GM21423 (cell line): ENCODE data around the gene ZNF438.

Experiments
- ATAC-seq: cut with Tn5 transposase; IDR thresholded peaks from one replicate; pipeline ENCODE4 v1.9.1; 2021; ENCODE audit warnings: mild to moderate bottlenecking, moderate library complexity; ENCODE audit not compliant: unreplicated experiment

The ZNF438 gene

DNA sequence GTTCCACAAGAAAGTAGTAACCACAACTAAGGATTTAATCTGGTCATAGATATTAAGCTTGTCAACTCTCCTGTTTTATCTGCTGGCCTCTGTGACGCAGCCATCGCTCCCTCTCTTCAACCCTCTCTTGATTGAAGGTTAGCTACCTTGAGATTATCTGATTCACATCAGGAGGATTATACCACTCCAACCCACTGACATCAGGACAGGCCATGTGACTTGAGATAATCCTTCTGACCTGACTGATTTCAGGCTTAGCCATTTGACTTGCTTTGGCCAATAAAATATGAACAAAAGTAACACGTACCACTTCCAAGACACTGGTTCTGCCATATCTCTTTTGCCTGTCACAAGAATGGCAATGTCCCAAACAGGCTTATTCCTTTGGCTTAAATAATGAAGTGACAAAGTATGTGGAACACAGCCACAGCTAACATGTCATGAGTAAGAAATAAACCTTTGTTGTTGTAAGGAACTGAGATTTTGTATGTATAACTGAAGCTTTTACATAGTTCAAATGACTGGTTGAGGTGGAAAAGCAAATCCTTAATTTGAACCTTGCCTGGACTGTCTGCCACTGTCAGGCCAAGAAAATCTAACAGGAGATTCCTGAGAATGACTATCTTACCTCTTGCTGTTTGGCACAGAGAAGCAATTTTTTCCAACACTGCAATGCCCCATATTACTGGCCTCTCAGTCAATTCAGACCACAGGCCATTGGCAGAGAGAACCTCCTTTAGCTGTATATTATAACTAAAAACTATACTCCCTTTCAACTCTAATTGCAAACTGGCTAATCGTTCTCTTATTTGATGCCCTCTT is 13.9 kb downstream of the ZNF438 start:
- ATAC-seq = no peak

DNA sequence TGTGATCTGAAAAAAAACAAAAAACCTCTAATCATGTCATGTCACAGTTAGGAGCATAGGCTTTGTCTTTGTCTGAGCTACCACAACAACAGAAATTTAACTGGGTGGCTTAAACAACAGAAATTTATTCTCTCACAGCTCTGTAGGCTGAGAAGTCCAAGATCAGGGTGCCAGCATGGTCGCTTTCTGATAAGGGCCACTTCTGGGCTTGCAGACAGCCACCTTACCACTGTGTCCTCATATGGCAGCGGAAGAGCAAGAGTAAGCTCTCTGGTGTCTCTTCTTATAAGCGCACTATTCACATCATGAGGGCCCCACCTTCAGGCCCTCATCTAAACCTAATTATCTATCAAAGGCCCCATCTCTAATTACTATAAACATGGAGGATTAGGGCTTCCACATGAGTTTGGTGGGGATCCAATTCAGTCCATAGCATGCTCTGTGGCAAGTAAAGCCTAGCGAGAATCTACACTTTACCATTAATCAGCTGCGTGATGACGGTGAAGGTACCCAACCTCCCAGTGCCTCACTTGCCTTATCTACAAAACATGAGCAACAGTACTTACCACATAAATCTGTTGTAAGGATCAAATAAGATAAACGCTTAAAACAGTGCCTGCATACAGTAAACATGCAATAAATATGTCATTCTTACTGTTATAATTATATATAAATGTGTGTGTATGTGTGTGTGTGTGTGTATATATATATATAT is 17.3 kb downstream of the ZNF438 start:
- no peak for ATAC-seq

DNA sequence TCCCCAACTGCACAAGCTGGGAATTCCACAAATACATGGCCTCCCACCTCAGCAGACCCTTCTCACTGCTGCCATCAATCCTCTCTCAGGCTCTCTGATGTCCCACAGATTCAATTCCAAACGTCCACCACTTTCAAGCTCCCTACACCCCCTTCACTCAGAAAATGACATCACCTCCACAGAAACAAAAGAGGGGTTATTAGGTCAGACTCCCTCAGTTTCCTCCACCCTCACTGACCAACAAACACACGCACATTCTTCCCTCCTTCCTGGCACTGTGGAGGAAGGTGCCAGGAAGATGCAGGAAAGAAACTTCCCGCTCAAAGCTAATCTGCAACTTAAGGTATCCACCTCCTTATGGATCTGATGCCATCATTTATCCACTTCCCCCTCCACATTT is 18.3 kb downstream of the ZNF438 start:
- ATAC-seq = no peak

DNA sequence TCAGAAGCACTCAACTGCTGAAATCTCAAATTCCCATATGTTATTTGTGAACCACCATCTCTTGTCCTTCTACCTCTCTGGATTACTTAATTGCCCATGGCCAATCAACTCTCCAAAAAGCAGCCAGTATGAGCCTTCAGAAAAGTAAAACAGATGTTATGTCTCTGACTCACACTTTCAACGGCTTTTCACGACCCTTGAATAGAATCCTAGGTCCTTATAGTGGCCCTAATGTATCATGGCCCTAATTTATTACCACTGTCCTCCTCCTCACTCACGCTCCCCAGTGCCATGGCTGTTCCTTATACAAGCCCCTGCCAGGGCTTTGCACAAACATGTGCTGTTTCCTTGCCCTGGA is 20.0 kb downstream of the ZNF438 start:
- ATAC-seq = no peak

DNA sequence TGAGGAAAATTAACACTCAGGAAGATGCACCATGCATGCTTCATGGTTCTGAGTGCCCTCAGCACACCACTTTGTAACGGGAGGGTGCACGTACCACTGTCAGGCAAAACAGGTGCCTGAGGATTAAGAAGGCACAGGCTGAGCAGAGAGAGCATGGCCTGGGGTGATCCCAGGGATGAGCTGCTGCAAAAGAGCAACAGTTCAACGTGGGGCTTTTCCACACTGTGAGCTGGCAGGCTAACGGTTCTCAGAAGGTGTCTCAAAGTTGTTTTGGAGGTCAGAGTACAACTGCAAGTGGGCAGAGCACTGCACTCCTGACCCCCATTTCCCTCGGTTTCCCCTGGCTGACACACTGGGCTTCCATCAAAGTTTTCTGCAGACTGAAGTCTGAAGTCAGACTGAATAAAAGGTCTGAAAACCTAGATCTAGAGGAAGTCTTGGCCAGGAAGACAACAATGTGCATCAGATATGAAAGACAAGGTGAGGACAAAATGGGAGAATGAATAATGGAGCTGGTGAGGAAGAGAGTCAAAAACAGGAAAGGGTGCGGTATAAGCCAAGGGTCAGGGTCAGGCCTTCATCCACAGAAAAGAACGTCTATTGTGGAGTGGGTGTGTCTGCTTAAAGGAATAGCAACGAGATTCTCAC is 20.5 kb downstream of the ZNF438 start:
- no peak for ATAC-seq

DNA sequence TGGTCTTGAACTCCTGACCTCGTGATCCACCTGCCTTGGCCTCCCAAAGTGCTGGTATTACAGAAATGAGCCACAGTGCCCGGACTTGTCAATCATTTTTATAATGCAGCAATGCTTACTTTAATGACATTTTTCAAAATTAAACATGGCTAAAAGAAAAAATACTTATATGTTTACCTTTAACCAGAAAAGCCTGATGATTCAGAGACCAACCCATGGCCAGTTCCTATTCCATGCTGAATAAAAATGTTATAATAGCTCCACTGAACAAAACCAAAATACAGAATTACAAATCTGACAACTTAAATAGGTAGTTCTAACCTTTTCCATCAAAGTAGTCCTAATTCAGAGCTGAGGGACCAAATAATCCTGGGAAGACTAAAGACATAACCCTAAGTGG is 21.6 kb downstream of the ZNF438 start:
- no peak for ATAC-seq

DNA sequence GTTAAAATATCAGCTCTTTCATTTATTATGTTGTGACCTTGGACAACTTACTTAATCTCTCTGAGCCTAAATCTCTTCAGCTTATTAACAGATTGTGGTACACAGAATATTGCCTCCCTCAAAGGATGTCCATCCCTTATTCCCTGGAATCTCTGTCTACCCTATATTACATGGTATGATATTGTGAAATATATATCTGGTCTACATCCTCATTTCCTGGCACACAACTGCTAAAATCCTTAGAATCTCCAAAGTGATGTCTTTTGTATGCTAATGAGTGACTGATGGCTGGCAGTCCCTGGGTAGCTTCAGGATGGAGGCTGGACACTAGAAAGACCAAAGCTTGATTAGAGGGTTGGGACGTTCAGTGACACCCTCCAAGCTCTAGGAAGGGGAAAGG is 25.8 kb downstream of the ZNF438 start:
- no peak for ATAC-seq

DNA sequence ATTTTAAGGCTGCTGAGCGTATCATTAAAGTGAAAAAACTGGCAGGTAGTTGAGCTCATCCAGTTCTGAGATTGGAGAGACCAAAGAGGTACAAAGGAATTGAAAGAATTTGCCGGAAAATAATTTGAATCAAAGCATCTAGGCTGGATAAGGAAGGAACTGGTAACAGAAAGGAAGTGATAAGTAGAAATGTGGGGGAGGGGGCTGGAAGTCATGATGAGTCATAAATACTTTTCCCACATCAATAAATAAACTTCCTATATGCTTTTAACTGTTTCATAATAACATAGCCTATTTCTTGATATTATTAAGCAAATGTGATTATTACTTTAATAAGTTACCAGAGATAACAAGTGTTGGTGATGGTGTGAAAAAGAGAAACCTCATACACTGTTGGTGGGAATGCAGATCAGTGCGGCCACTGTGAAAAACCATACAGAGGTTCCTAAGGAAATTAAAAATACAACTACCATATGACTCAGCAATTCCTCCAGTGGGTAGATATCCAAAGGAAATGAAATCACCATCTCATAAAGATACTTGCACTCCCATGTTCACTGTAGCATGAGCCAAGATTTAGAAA is 27.0 kb downstream of the ZNF438 start:
- ATAC-seq = no peak

DNA sequence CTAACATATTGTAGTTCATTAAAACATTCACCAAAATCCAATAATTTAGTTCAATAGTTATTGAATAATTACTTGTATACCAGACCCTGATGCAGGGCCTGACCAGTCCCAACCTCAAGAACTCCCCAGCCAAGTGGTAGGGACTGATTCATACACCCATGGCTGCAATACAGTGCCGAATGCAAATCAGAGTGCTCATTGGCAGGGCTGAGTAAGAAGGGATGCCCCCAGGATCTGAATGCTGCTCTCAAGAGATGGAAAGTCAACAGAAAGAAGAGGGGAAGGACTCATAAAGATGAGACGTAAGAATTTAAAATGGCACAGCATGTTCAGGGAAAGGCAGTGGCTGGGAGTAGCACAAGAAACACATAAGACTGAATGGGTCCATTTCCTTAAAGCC is 29.9 kb downstream of the ZNF438 start:
- ATAC-seq = no peak

DNA sequence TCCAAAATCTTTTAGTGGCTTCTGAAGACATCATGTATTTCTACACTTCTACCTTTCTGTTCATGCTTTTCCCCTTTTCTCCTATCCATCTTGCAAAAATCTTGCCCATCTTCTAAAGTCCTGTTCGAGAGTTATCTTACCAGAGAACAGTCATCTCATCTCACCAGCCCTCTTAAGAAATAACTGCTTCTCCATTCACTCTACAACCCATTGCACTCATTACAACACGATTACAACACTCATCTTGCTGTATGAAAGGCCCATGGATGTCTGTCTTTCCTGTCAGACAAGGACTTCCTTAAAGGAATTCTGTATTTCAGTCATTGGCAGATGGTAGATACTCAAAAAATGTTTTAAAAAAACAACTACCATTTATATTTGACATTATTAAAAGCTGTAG is 30.8 kb downstream of the ZNF438 start:
- no peak for ATAC-seq

DNA sequence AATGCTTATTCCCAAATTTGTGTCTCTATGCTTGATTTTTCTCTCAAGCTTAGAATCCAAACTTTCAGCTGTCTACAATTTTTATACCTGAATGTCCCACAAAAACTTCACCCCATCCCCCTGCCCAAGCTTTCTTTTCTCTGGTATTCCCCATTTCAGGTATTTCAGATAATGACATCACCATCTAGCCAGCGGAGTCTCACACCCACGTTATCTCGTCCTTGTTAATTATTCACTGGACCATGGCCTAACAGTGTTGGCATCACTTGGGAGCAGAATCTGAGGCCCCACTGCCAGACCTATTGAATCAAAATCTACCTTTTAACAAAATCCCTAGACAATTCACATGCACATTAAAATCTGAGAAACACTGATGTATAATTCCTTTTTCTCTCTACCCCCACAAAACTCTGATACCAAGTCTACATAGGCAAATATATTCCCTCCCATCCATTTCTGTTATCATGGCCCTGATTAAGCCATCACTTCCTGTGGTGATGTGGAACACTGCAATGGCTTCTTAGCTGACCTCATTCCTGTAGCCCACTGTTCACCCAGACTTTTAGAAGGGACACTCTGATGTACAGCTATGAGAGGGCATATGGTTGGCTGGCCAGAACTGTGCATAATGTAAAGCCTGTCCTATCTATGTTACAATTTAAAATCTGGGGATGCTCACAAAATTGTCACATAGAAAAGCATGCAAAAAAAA is 31.4 kb downstream of the ZNF438 start:
- ATAC-seq = no peak

DNA sequence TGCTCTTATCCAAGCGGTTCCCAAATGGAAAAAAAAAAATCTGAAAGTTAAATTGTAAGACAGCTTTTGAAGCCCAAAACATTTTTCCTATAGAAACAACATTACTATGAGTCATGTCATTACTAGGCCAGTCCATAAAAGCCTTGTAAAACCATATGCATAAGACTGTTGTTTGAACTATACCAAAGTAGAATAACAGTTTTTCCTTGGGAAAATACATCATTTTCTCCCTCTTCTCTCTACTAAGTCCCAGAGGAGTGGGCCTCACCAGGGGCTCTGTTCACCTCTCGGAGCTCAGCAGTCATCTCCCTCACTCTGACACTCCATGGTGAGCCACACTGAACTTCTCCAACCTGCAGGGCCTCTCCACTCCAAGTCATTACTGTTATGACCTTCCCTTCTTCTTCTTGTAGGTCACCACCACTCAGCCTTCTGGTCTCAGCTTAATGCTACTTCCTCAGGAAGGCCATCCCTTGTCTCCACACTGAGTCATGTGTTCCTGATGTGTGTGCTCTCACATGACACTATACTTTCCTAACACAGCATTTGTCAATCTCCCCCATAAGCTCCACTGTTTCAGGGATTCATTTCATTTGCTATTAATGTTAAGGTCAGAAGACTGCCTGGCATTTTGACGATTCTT is 32.5 kb downstream of the ZNF438 start:
- ATAC-seq = no peak

DNA sequence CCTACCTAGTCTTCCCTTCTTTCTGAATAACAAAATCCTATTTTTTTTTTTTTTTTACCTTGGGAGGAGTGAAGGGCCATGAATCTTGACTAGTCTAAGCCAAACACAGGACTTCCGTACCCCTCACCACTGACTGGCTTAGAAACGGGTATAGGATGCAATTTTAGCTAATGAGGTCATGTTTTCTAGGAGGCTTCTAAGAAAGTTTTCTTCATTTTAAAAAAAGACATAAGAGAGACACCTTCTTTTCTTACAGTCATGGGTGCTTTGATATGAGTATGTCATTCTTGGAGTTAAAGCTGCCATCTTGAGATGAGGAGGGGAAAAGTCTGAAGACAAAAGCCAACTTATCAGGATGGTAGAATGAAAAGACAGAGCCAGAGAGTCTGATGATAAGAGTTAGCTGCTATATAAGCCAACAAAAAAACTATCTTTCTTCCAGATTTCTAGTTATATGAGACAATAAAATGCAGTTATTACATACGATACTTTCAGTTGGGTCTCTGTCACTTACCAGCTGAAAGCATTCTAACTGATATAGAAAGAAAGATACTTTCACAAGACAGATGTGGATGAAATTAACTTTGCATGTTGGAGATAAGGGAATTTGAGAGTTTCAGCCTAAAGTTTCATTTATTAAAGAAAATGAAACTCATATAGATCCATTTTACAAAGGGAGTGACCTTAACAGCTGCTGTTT is 34.0 kb downstream of the ZNF438 start:
- no peak for ATAC-seq

DNA sequence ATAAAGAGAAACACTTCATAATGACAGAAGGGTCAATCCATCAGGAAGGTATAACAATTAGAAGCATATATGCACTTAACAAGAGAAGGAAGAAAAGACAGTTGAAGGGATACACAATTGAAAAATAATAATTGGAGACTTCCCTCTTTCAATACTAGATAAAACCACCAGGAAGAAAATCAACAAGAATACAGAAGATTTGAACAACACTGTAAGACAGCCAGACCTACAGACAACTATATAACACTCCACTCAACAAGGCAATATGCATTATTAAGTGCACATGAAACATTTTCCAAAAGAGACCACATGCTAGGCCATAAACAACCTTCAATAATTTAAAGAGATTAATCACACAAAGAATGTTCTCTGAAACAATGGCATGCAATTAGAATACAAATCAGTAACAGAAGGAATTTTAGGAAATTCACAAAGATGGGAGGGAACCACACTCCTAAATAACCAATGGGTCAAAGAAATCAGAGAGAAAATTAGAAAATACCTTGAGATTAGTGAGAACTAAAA is 35.1 kb downstream of the ZNF438 start:
- no peak for ATAC-seq

DNA sequence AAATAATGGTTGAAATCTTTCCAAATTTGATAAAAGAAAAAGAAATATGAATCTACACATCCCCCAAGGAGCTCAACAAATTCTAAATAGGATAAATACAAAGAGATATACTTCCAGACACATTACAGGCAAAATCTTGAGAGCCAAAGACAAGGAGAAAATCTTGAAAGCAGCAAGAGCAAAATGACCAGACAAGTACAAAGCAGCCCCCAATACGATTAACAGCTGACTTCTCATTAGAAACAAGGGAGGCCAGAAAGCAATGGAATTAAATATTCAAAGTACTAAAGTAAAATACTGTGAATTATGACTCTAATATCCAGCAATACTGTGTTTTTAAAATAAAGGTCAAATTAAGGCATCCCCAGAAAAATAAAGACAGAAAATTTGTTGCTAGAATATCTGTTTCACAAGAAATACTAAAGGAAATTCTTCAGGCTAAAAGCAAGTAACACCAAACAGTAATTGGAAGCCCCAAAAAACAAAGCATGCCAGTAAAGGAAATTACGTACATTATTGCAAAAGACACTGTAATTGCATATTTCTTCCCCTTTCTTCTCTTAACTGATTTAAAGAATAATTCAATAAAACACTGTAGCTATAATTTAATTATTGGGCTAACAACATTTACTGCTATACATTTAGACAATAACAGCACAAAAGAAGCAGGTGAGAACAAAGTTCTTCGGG is 36.4 kb downstream of the ZNF438 start:
- no peak for ATAC-seq

DNA sequence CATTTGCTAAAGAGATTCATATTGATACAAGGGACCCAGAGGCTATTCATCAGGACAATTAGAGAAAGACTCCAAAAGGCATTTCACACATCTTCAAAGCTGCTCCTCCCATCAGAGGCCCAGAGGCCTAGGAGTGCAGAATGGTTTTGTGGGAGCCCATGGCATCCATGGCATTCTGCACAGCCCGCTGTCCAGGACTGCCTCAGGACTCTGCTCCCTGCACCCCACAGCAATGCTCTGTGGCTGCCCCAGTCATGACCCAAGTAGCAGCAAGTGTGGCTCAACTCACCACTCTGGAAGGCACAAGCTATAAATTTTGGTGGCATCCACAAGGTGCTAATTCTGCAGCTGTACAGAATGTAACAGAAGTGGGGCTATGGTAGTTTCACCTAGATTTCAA is 38.5 kb downstream of the ZNF438 start:
- ATAC-seq = no peak

DNA sequence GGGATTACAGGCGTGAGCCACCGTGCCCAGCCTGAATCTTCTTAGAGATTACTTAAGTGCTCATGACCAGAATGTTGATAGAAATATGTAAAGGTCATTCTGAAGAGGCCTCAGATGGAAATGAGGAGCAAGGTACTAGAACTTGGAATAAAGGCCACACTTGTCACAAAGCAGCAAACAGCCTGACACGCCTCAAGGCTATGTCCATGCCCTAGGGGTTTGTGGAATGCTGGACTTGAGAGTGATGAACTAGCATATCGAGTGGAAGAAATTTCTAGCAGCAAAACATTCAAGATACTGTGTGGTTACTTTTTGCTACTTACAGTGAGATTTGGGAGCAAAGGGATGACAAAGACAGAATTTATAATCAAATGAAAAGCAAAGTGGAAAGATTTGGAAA is 39.0 kb downstream of the ZNF438 start:
- no peak for ATAC-seq

DNA sequence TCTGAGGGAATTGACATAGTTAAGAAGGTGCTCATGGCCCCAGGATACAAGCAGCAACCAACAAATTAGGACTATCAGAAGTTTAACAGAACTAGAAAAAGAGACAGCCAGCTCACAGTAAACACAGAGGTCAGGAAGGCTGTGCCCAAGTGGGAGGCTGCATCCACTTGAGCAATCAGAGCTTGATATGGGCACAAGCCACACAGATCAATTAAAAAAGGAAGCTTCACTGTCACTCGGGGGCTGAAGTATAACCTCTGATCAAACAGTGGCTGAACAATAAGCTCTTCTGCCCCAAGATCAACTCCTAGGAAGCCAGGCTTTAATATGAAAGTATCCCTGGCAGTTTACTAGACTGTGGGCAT is 40.0 kb downstream of the ZNF438 start:
- no peak for ATAC-seq

DNA sequence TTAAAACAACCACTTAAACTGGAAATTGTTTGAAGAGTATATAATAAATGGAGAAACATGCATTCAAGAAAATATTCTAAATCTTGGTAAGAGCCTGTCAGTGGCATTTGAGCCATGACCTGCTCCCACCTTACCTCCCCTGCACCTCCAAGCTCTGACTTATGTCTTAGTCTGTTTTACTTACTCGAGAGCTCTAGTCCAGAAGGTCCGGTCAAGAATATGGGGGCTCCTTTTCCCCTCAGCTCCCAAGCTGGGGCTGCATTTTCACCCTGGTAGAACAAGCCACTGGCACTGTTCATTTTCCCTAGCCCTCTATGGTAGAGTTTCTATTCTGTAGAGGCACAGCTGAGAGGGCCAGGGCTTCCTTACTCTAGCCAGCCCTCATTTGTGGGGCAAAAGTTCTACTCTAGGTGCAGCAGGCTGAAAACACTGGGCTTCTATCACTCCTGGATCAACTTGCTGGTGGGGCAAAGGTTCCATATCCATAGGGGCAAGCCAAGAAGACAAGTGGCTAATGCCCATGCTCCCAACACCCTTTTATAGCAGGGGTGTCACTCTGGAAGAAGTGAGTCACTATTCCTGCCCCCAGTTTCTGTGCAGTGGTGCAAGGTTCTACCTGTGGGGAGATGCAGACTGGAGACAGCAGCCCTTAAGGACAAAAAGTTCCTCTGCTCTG is 40.6 kb downstream of the ZNF438 start:
- ATAC-seq = no peak
